Inferior parietal cortex (tissue), 1 donor: ENCODE results near the gene IFIT1.
"Not testable (repeated sequence)": the region's sequence is repeated elsewhere in the genome, so short reads cannot be mapped to it uniquely, and the experiment has no call there.

Experiments
- DNase-seq: peaks from one replicate; pipeline ENCODE4 v3.0.0-alpha.2; 2016; ENCODE audit errors: extremely low spot score

IFIT1 gene

DNA sequence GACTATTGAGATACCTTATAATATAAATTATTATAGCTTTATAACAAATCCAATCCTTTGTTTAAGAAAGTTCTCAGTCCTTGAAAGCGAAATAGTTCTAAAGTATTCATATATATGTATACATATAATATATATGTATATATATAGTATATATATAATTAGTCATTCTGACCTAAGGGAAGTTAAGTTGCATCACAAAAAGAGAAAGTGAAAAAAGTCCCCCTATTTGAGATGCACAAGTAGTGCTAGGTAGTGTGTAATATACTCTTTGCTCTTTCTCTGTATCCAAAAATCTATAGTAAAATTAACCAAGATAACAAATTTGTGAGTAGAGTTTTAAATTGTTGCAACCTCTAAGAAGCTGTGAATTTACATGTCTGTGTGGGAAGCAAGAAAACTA is 27.9 kb upstream of the IFIT1 start:
- DNase-seq, result no peak

DNA sequence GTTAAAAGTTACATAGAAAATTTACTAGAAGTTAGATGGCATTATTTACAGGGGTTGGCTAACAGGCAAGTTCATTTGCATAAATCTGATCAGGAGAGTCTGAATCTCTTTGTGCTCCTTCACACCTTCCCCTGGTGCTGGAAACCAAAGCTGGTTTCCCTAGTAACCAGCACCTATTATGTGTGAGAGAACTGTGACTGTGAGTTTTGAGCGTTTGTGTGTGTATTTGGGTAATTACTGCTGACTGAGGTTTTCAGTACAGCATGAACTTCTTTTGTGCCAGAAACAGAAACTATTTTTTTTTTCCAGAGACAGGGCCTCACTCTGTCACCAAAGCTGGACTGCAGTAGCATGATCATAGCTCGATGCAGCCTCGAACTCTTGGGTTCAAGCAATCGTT is 24.9 kb upstream of the IFIT1 start:
- DNase-seq, result no peak

DNA sequence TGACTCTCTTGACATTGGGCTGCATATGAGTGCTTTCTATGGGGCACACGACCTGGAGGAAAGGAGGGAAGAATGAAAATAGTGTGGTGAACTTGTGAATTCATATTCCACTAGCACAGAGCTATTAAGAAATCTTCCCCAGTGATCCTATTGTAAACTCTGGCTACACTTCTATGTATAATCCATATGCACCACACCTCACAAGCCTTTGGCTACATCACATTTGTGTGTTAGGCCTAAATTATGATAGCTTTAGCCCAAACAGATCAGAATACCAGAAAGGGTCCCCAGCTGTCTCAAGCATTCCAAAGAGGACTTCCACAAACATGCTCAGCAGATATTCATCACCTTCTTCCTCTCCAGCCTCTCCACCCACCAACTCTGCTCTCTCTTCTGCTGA is 24.3 kb upstream of the IFIT1 start:
- DNase-seq, result no peak

DNA sequence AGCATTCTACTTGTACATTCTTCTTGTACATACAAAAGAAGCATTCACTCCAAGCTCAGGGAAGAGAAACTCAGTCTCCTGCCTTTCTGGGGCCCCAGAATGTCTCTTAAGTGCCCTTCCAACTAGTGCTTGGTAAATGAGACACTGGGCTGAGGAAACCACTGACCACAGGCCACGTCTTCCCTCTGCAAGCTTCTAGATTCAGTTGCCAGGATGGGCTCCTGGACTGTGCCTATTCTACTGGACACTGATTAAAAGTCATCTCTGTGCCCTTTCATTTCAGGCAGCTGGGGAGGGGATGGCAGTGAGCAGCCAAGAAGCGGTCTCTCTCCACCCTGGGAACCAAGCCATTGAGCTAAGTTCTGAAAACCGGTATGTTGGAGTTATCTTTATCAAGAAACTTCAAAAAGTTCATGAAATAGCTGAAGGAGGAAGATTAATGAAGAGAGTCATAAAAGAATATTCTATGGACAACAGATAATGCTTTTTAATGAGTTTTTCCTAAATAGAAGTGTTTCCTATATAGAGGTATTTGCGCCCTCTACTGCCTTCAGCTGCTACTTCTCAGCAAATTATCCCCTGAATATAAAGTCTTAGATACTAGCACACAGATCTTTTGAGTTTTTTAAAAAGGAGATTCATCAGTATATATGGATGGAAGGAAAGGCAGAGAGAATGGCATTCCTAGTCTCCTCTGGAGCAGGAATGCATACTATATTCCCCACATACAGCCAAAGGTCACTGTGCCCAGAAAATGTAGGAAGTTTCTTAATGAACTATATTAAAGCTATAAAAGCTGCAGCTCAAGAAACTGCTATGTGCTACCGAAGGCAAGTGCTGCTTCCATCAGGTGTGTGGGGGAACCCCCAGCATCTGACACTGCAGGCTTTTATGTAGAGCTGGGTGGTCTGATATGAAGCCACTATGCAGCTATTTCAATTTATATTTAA is 23.0 kb upstream of the IFIT1 start:
- DNase-seq, result no peak

DNA sequence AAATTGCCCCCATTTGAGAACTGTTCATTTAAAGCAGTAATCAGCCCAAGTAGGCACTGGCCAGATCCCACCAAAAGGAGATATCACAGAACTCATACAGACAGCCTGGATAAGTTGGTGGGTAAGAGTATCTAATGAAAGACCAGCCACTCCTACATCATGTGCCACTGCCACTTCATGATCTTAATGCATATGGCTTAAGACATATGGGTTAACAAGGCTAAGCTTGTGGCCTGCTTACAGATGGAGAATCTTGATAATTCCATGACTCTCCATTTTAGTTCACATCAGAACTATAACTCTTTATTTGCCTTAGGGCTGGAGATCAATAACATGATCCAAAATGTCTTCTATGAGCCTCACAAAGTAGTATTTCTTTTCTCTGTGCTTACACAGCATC is 21.3 kb upstream of the IFIT1 start:
- no peak for DNase-seq

DNA sequence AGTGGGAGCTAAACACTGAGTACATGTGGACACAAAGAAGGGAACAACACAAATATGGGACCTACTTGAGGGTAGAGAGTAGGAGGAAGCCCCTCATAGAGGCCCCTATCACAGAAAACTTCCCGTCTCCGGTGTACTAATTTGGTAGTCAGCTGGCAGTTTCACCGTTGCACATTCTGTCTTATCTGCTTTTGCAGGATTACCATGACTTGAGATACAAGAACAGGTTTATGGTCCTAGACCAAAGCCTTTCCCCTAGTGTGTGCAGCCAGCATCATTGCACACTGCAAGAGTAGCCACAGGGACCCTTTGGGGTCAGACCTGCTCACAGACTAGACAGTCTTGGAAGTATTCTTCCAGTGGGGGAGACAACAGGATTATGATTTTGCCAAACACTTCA is 20.4 kb upstream of the IFIT1 start:
- no peak for DNase-seq

DNA sequence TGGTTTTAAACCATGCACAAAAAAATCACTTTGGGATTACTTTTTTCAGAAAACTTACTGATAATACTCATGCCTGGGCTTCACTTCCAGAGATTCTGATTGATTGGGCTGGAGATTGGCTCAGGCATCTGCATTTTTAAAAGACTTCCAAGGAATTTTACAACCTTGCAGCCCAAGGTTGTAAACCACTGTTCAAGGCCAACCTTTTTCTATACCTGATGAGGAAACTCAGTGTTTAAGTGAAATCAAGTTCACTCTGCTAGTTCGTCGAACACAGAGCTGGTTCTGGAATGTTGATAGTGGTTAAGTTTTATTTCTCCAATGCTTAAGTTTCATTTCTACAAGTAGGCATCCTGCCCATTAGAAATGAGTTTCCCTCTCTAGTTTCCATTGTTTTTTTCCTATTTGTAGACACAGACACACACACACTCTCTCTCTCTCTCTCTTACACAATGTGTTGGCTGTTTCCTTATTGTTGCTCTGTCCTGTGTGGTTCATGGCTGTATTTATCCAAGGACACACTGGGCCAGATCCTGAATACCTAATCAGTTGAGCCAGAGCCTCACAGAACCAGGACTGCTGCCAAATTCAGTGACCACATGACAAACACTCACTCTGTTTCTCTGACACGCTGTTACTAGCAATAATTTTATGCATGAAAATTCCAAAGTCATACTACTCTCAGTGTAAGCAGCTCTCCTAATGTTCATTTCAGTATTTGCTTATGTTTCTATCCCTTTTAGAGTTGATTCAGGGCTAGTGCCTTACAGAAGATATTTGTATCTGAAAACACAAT is 18.3 kb upstream of the IFIT1 start:
- DNase-seq, result peak; percentile 96

DNA sequence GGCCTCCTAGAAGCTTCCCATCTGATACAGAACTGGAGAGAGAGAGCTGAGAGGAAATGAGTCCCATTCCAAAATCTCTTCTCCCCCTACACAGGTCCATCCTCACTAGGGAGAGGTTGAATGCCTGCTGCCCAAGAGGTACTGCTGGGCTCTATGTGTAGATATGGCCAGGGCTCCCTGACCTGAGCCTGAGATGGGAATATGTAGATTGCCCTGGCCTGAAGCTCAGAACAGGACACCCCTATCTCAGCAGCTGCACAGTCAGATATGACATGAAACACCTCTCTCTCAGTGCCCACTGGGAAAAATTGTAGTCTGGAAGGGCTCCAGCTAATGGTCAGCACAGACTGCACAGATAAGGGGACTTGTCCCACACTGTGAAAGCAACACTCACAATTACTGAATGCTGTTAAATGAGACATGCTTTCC is 17.7 kb upstream of the IFIT1 start:
- peak; percentile 49 for DNase-seq

DNA sequence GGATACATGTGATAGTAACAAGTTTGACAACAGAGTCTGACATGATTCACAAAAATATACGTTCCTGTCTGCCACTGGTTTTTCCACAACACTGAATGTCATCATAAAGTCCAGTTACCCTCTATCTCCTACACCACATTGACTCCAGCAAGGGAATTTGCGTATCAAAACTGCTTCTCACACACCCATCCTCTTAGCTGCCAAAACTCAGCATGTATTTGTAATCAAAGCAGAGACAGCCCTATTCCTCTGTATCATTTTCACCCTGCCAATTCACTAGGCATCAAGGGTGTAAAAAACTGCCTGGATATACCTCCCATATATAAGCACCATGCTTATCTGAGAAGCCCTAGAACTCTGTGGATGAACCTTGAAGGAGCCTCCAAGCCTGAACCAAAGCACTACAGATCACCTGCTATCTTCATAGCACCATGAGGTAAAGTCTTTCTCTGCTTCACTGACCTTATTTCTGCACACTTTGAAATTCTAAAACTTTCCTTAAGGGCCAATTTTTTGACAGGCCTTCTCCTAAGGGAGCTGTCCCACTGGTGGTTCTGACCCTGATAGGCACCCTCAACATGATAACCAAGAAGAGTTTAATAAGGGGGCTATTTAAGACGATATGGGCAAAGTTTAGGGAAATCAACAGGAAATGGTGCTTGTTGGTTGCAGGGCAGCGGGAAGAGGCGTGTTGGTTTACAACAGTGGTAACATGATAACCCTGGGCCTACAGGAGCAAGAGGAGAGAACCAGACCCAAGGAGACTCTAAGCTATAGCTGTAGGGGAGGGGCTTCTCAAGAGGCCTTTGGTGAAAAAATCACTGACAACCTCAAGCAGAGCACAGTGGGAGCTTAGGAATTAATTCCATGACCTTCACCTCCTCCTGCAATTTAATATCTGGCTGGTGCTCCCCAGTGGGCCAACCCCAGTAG is 14.5 kb upstream of the IFIT1 start, which contains the start of gene IFIT1B:
Gene IFIT1B, plus strand, starts transcription at position 352 of the 933 bp plus-strand sequence. Its CDS starts 80 bp downstream, at position 432.
- no peak for DNase-seq

DNA sequence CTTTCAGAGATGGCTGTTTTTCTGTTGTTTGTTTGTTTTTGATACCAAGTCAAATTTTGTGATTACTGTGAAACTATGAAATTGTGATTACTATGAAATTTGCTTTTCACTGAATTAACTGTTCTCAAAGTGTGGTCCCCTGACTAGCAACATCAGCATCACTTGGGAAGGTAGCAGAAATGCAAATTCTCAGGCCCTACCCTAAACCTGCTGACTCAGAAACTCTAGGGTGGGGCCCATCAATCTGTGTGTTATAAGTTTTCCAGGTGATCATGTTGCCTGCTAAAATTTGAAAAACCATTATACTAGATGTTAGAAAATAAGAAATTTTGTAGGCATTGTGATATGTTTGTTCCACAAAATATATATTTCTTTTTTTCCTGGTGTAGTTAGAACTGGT is 13.3 kb upstream of the IFIT1 start:
- no peak for DNase-seq

DNA sequence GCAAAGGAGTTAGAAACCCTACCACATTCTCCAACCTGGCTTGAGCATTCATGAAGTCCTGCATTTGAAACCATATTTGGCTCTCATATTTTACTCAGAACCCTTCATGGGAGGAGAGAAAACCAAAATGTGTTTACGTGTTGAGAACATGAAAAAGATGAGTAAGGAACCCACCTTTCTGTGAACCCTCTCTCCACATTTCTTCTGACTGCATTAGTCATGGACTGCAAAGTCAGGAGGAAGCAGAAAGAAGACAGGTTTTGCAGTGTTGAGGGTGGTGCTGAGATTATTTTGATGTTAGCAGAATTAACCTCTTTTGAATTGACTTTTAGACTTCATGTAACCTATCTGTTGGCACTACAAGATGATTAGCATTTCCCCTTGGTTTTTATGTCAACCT is 9.7 kb upstream of the IFIT1 start:
- DNase-seq, result no peak

DNA sequence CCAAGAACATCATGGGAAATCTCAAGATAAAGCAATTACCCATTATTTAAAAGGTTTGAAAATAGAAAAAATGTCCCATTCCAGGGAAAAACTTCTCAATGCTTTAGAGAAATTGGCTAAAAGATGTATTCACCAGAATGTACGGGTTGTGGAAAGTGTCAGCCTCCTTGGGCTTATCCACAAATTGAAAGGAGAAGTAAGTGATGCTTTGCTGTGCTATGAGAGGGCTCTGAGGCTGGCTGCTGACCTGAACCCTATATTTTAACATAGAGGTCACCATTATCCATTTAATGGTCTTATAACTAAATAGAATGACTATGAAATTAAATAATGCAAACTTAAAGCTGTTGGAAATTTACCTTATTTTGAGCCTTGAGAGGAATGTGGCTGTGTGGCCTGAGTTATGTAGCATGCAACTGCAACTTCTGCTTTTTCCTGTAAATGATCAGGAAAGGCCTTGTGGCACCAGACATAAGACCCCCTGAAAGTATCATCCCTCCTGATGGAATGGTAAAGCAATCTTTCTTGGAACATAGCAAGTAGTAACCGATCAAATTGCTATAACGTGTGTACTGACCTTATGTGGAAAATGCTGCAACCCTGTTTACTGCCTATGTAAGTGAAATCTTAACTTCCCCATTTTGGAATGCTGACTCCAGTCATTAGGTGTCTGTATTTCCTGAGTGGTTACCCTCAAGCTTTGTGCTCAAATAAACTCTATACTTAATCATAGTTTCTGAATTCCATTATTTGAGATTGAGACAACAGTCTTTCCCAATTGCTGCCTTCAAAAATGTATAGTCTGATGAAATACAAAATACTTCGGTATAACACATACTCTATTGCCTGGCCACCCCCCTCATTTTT is 7.7 kb upstream of the IFIT1 start:
- DNase-seq, result no peak

DNA sequence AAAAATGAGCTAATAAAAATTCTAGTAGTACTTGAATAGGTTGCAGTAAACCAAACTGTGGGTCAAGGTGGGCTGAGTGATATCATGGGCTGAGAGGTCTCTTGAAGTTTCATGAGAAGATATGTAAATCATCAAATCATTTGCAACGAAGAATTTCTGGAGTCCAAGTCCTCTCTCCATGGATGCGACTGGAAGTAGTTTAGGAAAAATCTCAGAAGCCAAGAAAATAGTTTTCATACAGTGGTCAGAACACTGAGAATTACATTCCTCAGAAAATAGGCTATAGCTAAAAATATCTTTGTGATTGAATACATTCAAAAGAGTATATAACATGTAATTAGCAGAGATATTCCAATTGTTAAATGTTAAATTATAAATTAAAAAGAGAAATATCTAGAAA is 3.6 kb upstream of the IFIT1 start:
- no peak for DNase-seq

DNA sequence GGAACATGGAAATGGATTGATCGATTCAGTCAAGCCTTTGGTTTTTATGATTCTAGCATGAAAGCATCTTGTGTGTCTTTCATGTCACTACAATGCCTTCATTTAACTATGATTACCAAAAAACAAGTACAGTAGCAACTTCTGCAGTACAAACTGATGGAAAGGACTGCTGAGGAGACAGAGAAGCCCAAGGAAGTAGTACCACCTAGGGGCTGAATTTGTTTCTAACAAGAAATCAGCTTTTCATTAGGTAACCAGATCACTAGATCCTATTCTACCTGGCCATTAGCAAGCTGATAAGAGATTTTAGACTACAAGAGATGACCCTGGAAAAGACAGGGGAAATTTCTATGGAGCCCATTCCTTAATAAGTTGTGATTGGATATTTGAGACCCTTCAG is 3.2 kb upstream of the IFIT1 start:
- peak; percentile 78 for DNase-seq

DNA sequence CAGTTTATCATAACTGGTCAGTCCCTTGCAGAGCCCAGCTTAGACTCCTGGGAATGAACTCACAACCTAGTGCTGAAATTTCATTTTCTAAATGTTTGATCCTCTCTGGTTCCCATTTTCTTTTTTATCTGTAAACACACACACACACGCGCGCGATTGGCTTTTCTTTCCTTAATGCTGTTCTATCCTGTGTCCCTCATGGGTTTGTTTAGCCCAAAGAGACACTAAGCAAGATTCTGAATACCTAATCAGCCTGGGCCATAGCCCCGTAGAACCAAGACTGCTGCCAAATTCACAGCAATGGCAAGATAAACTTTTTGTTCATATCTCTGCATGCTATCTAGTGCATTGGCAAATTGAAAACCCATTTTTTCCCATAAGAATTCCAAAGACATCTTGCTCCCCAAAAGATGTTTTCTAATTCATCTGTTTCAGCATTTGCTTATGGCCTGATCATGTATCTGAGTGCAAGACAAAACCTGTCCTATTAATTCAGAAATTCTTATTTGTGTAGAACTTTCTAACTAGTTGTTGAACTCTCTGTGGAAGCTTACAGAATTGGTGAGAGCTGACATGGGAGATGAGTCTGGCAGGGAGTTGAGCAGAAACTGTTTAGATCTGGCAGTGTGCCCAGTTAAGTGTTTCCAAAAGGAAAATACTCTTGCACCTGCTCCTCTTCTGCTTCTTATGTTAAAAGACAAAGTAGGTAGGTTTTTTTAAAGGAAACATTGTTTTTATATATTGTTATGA is 1.8 kb upstream of the IFIT1 start:
- DNase-seq, result peak; percentile 42

DNA sequence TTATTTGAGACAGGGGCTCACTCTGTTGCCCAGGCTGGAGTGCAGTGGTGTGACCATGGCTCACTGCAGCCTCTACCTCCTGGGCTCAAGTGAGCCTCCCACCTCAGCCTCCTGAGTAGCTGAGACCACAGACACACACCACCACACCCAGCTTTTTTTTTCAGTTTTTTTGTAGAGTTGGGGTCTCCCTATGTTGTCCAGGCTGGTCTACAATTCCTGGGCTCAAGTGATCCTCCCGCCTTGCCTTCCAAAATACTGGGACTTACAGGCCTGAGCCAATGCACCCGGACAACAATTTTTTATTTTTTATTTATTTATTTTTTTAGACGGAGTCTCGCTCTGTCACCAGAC is 1.2 kb upstream of the IFIT1 start:
- not testable (repeated sequence) for DNase-seq

DNA sequence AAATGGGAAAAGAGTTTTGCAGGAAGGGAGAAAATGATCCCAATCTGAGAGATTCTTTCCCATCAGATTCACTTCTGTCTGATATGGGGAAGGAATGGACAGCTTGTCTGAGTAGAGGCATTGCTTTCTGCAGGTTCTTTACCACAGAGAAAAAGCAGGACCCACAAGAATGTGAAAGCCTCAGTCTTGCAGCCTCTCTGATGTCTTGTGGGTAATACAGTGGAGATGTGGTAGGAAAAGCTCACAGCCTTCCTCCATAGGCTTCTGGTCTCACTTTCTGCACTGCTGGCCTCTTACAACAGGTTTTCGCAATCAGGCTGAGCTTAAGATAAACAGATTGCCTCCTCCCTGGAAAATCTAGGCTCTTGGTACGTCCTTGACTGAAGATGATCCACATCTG is 551 bp downstream of the IFIT1 start:
- DNase-seq, result peak; percentile 55

DNA sequence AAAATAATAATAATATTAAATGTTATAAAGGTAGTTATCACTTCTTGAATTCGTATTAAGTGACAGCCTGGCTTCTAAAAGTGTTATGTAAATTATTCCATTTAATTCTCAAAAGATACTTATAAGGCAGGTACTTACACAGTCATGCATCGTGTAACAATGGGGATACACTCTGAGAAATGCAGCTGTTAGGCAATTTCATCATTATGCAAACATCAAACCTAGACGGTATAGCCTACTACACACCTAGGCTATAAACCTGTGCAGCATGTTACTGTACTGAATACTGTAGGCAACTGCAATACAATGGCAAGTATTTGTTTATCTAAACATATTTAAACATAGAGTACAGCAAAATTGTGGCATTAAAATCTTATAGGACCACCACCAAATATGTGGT is 1.5 kb downstream of the IFIT1 start:
- DNase-seq, result no peak

DNA sequence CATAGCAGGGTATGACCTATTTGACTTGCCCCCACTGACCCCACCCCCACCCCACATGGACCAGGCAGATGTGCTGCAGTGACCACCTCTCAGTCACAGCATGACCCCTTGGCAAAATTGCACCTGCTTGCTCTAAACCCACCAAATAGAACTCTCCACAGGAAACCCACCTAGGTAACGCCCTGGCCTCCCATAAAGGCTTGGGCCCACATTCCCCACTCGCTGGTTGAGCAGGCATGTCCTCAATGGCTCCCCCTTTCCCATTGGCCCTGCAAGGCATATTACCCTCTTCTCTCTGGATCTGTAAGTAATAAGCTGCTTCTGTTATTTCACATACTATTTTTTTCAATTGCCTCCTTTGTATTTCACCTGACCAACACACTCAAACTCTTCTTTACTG is 2.7 kb downstream of the IFIT1 start:
- DNase-seq, result no peak
